ENCODE measurements around the gene THEM4.

DNA sequence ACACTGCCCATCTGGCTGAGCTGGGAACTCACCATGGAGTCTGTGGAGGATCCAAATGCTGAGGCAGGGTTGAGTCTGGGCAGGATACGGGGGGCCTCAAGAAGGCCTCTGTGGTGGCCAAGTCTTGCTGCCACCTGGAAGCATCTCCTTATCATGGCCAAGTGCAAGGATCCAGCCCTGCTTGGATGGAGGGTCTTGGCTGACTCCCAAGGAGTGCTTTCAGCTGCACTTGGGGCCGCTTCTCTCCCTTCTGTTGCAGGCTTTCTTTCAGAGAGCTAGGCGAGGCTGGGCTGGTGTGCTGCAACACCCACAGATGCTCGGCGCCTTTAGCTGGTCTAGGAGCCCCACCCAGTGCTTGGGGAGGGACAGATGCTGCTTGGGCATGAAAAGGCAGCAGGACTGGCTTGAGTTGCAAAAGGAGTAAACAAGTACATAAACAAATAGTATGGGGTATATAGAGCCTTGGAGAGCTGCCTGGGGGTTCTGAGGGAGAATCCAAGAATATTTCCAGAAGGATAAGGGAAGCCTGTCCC lies 55.8 kb downstream of the THEM4 start, which contains the start of gene THEM5:
- TF ChIP-seq, protein P1, sequence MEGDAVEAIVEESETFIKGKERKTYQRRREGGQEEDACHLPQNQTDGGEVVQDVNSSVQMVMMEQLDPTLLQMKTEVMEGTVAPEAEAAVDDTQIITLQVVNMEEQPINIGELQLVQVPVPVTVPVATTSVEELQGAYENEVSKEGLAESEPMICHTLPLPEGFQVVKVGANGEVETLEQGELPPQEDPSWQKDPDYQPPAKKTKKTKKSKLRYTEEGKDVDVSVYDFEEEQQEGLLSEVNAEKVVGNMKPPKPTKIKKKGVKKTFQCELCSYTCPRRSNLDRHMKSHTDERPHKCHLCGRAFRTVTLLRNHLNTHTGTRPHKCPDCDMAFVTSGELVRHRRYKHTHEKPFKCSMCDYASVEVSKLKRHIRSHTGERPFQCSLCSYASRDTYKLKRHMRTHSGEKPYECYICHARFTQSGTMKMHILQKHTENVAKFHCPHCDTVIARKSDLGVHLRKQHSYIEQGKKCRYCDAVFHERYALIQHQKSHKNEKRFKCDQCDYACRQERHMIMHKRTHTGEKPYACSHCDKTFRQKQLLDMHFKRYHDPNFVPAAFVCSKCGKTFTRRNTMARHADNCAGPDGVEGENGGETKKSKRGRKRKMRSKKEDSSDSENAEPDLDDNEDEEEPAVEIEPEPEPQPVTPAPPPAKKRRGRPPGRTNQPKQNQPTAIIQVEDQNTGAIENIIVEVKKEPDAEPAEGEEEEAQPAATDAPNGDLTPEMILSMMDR (IDR thresholded peaks at IDR 0.05), result no peak
- TF ChIP-seq POLR2A (IDR thresholded peaks at IDR 0.05), result no peak

Measured in body of pancreas (tissue), 4 donors.